Astrocyte of the hippocampus (primary cell): ENCODE results near the gene CHST2.

Experiments used
- DNase-seq: peaks from one replicate; pipeline ENCODE4 v3.0.0; 2011; ENCODE audit warnings: low read depth, low spot score

CHST2 gene

DNA sequence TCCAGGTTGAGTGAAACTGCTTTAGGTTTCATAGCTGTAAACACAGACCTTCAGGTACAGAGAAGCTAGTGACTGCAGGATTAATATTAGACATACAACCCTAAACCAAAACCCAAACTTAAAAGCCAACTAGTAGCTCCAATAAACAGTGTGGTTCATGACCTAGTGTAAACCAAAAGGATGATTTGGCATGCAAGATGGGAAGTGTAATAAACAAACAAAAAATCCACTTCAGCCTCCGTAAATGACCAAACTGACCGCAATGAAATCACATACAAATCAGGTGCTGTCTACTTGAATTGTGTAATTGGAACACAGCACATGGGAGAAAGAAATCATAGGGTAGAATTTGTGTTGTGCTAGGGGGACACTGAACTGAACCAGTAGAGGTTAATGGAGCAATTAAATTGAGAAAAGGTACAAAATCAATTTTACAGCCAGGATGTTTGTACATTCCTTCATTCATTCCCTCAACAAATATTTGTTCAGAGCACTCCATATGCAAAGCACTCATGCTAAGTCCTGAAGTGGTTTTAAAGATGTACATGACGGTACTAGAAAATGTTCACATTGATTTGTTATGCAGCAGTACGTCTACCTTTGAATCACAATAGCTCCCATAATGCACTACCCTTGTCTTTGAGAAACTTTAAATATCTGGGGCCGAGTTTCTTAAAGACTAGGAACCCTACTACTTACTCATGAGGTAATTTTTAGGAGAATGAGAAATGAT is 21.4 kb upstream of the CHST2 start:
- DNase-seq = no peak

DNA sequence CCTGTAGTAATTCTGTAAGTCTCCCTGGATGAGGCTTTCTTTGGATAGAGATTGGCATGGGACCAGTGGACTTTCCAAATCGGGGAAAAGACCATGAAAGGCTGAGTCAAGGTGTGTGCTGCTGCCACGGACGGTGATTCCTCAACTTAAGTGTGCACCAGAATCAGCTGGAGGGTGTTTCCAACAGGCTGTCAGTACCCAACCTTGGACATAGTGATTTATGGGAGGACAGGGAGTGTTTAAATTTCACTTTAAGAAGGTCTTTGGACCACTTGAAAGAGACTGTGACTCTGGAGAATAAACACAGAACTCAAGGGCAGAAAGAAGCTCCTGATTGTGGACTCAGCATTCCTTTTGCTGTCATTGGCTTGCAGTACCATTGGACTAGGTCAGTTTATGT is 20.4 kb upstream of the CHST2 start:
- DNase-seq = no peak

DNA sequence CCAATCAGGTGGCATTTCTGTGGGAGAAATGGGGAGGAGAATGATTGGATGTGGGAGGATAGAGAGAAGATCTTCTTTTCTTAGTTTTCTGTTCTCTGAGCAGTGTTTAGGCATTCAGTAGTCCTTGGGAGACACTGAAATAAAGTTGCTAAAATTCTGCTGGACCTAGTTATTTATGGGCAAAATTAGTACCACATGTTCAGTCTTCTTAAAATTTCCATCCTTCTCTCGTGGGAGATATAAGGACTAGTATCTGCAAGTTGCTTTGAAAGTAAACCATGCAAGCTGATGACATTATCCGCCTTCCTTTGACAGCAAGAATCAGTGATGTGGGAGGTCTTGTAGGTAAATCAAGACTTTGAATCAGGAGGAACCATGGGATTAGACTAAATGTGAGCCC is 19.9 kb upstream of the CHST2 start:
- DNase-seq = no peak

DNA sequence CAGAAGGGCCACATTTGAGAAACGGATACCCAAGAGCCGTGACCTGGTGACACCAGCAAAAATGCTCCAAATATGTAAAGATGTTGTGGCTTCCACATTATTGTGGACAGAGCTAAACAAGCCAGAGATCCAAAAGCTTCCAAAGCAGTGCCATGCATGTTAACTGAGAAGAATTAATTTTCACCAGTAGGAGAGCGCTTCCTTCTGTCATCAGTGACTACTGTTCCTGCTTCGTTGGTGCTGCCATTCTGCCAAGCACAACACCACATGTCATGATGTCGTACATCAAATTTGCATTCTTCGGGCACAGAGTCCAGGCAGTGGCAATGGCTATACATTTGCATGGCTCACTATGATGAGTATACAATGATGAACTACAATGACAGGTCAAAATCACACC is 19.1 kb upstream of the CHST2 start:
- DNase-seq = no peak

DNA sequence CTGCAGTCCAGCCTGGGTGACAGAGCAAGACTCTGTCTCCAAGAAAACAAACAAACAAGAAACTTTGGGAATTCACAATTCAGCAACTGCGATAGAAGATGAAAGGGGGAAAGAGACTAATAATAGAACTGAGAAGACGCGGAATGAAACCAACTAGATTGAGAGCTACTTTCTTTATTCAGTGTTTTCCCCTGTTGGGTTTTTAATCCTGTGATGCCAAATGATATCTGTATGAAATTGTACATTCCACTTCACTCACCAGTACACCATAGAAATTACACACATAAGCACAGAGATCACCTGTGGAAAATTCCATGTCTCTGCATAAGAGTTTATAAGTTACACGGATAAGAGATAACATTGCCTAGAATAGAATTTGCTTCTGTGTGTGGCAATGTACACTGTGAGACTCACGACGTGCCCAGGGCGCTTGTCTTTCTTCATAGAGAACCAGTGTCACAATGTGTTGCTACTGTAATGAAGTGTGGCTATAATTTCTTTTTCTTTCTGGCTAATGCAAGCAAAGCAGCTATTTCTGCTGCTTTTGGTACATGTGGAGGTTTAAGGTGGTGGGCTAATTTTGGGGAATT is 17.7 kb upstream of the CHST2 start:
- DNase-seq = no peak

DNA sequence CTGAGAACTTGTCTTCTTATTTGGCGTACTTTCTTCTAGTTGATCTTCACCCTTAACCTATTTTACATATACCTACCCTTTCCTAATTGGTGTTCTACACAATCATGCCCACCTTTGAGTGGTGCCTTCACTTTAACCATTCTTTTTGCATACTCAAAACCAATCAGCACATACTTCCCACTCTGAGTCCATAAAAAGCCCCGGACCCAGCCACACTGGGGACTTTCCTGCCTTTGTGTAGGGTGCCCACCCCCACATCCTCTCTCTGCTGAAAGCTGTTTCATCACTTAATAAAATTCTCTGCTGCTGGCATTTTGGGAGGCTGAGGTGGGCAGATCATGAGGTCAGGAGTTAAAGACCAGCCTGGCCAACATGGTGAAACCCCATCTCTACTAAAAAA is 15.9 kb upstream of the CHST2 start:
- DNase-seq = no peak

DNA sequence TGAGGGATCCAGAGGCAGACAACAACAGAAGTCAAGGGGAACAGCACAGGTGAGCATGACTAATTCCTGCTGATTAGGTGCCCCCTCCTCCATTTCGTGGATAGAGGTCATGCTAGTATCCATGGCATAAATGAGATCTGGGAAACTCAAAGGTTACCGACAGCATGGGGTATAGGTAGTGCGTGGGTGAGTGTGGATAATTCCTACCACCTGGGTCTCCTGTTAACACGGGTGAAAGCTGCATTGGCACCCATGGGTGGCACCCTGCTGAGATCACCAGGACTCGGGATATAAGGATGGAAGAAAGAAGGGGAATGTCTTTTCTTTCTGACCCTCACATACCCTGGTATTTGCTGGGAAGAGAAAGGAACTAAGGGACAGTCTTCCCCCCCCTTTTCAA is 14.4 kb upstream of the CHST2 start:
- DNase-seq = no peak

DNA sequence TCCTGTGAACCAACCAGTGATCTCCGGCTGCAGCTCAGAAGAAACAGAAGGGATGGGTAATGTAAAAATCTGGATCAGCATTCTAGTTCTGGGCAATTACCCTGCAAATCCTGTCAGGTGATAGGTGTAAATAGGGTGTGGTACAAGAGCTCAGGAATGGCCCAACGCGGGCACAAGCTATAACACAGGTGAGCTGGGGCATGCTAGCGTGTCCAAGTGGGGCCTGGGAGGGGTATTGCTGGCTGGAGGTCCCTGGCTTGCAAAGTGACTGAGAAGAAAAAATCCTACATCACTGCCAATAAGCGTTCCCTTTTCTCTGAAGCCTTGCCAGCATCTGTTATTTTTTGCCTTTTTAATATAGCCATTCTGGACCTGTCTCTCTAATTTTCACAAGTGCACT is 9.7 kb upstream of the CHST2 start:
- no peak for DNase-seq

DNA sequence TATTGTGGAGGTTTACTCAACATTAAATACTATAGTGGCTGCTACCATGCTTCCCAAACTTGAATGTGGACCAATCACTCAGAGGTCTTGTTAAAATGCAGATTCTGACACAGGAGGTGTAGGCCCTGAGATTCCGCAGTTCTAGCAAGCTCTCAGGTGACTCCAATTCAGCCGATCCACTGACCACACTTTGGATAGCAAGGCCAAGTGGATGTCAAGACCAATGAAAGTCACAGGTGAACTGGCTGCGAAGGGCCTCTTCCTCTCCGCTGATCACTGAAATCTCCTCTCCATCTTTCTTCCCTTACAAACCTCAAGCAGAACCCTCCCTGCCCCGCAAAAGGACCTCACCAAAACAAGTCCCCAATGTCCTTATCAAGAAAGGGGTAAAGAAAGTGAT is 9.2 kb upstream of the CHST2 start:
- no peak for DNase-seq

DNA sequence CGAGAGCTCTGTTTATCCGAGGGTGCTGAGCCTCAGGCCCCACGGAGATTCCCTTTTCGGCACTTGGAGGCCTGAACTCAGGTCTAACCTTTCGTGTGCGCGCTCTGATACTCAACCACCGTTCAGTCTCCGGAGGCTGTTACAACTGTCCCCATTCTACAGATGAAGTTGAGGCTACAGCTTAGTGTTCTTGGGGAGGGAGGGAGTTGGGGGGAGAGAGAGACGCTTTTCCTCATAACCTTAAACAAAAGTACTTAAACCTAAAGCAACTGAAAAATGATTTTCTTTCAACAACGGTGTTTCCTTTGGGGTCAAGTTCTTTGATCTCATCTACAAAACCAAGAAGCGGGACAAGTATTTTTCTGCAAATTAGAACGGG is 952 bp upstream of the CHST2 start:
- no peak for DNase-seq

DNA sequence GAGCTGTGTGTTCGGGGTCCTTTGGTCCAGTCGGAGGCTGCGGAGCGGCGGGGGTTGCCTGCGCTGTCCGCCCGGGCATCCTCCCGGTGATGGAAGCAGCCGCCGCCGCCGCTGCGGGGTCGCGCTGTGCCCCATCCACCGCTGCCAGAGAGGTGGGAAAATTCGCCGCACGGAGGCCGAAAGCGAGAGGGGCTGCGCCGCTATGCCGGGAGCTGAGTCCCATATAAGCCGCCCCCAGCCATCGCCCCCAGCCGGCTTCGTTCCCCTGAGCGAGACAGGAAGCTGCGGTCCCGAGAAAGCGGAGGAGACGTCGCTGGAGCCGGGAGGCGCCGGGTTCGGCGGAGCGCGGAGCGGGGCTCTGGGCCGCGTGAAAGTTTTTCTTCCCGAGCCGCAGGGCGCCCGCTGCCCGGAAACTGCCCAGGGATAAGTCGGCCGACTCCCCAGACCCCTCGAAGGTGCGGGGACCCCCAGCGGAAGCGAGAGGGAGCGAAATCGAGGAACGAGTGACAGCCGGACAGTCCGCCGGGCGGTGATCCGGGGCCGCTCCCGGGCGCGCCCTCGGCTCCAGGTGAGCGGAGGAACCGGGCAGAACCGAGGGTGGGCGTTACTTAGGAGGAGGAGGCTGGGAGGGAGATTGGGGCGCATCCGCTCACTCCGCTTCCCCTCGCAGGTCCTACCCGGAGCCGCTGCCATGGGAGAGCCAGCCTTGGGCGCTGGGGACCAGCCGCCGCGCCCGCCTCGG is 574 bp downstream of the CHST2 start:
- DNase-seq = peak; percentile 70

DNA sequence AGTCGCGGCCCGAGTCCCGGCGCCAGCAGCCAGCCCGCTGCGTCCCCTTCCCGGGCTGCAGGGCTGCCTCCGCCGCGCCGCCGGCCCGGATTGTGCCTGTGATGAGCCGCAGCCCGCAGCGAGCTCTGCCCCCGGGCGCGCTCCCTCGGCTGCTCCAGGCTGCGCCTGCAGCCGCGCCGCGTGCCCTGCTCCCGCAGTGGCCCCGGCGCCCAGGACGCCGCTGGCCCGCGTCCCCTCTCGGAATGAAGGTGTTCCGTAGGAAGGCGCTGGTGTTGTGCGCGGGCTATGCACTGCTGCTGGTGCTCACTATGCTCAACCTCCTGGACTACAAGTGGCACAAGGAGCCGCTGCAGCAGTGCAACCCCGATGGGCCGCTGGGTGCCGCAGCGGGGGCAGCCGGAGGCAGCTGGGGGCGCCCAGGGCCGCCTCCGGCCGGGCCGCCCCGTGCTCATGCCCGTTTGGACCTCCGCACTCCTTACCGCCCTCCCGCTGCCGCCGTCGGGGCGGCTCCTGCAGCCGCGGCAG is 1.2 kb downstream of the CHST2 start:
- peak; percentile 77 for DNase-seq

DNA sequence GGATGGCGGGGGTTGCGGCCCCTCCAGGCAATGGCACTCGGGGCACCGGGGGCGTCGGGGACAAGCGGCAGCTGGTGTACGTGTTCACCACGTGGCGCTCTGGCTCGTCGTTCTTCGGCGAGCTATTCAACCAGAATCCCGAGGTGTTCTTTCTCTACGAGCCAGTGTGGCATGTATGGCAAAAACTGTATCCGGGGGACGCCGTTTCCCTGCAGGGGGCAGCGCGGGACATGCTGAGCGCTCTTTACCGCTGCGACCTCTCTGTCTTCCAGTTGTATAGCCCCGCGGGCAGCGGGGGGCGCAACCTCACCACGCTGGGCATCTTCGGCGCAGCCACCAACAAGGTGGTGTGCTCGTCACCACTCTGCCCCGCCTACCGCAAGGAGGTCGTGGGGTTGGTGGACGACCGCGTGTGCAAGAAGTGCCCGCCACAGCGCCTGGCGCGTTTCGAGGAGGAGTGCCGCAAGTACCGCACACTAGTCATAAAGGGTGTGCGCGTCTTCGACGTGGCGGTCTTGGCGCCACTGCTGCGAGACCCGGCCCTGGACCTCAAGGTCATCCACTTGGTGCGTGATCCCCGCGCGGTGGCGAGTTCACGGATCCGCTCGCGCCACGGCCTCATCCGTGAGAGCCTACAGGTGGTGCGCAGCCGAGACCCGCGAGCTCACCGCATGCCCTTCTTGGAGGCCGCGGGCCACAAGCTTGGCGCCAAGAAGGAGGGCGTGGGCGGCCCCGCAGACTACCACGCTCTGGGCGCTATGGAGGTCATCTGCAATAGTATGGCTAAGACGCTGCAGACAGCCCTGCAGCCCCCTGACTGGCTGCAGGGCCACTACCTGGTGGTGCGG is 1.9 kb downstream of the CHST2 start:
- DNase-seq = peak; percentile 82

DNA sequence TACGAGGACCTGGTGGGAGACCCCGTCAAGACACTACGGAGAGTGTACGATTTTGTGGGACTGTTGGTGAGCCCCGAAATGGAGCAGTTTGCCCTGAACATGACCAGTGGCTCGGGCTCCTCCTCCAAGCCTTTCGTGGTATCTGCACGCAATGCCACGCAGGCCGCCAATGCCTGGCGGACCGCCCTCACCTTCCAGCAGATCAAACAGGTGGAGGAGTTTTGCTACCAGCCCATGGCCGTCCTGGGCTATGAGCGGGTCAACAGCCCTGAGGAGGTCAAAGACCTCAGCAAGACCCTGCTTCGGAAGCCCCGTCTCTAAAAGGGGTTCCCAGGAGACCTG is 2.5 kb downstream of the CHST2 start:
- no peak for DNase-seq

DNA sequence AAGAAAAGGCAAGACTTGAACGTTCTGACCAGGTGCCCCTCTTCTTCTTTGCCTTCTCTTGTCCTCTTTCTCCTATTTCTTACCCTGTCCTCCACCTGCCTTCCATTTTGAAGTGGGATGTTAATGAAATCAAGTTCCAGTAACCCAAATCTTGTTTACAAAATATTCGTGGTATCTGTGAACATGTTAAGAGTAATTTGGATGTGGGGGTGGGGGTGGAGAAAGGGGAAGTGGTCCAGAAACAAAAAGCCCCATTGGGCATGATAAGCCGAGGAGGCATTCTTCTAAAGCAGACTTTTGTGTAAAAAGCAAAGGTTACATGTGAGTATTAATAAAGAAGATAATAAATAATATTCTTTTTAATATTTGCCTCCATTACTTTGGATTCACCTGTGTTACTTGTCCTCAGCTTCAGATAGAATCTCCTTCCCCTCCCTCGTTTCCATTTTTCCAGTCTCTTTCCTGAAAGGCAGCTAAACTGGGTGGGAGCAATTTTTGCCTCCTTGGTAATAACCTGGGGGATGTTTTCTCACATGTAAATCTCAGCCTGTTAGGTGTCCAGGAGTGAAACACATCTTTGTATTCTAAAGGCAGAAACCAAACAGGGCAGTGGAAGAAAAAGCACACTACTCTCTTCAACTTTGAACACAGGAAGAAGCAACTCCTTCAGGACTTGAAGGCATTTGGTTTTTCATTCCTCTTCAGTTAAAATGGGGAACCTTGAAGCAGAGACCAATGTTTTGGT is 3.2 kb downstream of the CHST2 start:
- no peak for DNase-seq

DNA sequence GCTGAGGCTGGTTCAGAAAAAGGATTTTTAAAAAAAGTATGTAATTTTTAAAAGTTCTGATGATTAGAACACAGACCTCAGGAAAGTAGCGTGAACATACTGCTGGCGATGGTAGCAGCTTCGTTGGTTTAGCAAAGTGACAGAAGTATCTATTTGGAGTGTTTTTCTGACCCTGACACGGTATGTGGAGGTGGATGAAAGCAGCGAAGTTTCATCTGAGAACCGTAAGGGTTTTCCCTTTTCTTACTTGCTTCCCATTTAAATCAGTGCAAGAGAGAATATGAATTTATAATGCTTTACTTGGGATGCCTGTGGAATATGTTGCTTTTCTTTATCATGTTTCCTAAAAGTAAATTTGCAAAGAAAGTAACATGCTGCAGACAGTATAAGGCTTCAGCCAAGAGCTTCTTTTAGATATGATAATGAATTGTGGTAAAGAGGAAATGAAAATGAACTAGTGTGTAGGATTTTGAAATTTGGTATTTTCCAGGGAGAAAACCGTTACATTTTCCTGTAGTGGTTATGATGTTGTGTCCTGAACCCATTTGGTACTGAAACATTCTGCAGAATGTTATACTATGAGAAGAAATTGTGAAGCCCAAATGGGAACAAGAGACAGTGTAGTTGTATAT is 3.9 kb downstream of the CHST2 start:
- DNase-seq = no peak

DNA sequence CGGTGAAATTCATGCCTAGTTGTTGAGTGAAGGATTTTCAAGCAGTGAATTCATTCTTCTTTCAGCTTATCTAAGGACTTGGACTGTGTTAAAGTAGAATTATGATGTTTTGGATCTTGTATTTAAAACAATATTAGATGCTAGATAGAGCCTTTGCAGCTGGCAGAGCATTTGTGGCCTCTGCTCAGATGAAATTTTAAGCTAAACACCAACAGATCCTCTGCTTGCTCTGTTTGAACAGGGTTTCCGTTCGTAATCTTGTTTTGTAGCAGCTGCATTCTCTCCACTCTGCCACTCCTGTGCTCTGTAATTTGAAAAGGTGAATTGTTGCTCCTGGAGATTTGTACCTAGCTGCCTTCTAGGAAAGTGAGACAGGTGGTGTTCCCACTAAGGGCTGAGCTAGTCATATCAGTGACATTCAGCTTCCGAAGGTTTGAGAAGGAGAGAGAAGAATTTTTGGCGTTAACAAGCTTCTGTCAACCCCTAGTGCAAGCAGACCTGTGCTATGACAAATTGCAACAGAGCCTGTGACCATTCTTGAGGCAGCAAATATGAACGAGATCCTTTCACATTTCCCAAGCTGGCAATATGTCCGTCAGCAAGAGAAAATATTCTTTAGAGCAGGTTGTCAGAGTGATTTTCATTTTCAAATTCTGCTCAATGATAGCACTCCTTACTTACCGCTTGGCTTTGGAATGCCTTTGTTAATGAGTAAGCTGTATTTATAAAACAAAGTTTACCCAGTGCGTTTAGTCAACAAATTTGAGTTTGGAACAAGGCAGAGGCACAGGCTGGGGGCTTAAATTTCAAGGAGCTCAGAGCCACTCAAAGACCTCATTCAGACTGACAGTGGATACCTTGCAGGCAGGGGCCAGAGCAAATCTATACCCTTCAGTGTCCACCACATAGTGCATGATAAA is 5.3 kb downstream of the CHST2 start:
- peak; percentile 28 for DNase-seq

DNA sequence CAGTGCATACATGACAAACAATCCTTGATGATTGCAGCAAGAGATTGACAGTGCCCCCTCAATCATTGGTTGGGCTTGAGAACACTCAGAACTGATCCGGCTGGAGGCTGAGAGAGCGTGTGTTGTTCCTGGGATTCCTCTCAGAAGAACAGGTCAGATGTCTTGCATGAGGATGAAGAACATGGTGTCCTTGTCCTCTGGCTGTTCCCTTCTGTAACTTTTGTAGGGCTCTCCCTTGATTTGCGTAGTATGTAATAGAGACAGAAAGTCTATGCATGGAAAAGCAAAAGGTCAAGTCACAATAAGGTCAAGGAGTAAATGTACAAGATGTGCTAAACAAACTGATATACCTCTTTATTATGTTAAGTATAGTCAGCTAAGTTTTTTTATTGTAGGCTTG is 8.2 kb downstream of the CHST2 start:
- no peak for DNase-seq

DNA sequence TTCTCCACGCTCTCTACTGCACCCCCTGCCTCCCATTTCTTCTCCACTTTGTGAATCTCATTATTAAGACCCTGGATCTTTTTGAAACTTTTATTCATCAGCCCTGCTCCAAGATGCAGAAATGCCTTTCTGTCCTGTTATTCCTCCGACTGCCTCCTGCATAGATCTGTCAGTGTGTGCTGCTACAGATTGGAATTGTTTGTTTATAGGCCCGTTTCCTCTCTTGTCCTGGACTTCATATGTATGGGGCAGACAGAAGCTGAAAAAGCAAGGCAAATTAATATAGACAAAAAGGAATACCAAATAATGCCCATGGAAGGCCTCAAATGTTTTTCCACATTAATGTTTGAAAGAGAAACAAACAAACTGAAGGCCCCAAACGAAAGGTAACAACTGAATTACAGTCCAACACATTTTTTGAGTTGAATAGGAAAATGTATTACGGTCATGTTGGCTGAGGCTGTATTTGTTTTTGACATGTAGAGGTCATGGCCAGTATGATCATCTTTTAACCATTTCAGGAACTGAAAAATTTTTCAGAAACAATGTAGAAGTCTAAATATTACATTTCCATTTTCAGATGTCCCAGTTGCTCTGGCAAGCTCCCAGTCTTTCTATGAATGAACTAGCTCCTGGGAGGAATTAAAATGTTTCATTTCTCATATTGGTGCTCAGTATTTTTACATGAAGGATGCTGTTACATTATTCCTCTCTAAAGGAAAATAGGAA is 8.8 kb downstream of the CHST2 start:
- no peak for DNase-seq
